Gastroesophageal sphincter (tissue), 3 donors: ENCODE measurements around the gene SV2B.

Experiments
- EP300 ChIP-seq: sonication (generic); formaldehyde crosslinking; IDR thresholded peaks from one replicate; pipeline ENCODE4 v1.6.1; 2017; ENCODE audit warnings: antibody characterized with exemption, mild to moderate bottlenecking
- POLR2A ChIP-seq, 2 donors: fragments of 450-650 bp; IDR thresholded peaks; one replicate each; pipeline ENCODE4 v1.6.1; 2017; ENCODE audit warnings: antibody characterized with exemption in 2 of 2, mild to moderate bottlenecking in 2 of 2, moderate library complexity in 1 of 2
- POLR2AphosphoS5 ChIP-seq: sonication (generic); formaldehyde crosslinking; IDR thresholded peaks from one replicate; pipeline ENCODE4 v1.6.1; 2017; ENCODE audit warnings: antibody characterized with exemption
- TF ChIP-seq, protein P1 (sequence below), 4 experiments: fragments of 200-600 bp in 2 of 4; fragments of 450-650 bp in 2 of 4; sonication (generic) in 1 of 4; IDR thresholded peaks; one replicate each; pipeline ENCODE4 v1.5.1; 2017 to 2019; ENCODE audit warnings: antibody characterized with exemption in 4 of 4, mild to moderate bottlenecking in 2 of 4, moderate library complexity in 2 of 4

DNA sequence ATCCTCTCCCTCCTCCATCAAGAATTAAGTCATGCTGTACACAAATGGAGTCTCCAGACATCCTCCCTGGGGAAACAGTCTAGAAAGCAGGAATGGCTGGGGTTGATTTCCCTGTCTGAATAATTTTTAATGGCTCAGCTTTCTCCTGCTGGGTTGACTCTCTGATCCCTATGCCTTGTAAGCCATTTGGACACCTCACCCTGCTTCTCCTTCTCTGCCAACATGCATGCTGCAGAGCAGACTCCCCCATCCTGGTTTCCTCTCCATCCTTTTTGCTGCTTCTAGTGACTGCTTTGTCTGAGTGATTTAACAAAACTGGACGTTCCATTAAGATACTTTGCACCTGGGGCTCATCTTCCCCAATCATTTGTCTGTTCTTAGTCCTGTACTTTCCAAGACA is 22.2 kb downstream of the SV2B start:
- TF ChIP-seq POLR2A (IDR thresholded peaks at IDR 0.05), result no peak
- no peak for TF ChIP-seq EP300
- TF ChIP-seq, protein P1, sequence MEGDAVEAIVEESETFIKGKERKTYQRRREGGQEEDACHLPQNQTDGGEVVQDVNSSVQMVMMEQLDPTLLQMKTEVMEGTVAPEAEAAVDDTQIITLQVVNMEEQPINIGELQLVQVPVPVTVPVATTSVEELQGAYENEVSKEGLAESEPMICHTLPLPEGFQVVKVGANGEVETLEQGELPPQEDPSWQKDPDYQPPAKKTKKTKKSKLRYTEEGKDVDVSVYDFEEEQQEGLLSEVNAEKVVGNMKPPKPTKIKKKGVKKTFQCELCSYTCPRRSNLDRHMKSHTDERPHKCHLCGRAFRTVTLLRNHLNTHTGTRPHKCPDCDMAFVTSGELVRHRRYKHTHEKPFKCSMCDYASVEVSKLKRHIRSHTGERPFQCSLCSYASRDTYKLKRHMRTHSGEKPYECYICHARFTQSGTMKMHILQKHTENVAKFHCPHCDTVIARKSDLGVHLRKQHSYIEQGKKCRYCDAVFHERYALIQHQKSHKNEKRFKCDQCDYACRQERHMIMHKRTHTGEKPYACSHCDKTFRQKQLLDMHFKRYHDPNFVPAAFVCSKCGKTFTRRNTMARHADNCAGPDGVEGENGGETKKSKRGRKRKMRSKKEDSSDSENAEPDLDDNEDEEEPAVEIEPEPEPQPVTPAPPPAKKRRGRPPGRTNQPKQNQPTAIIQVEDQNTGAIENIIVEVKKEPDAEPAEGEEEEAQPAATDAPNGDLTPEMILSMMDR (IDR thresholded peaks at IDR 0.05), result no peak
- TF ChIP-seq POLR2AphosphoS5, result no peak
